Cardiac muscle cell (in vitro differentiated cells and primary cell): Measurements from ENCODE around the gene ARMC9. TPM values are rescaled to one million over a fixed set of nuclear protein-coding genes. Genes with fewer than 3 reads are reported as not detected.
"Not testable (repeated sequence)": the region's sequence is repeated elsewhere in the genome, so short reads cannot be mapped to it uniquely, and the experiment has no call there.

Experiments
- DNase-seq, 2 donors: peaks; one replicate each; pipeline versions ENCODE4 v3.0.0 to v3.0.0-alpha.2; 2010 to 2017; ENCODE audit warnings: low read depth in 1 of 2, low spot score in 1 of 2
- H3K27ac ChIP-seq: fragments of 200-600 bp; sonication (generic); 2 replicates; pipeline ENCODE4 v1.5.1; 2016
- H3K27me3 ChIP-seq: fragments of 200-600 bp; sonication (generic); 2 replicates; pipeline ENCODE4 v1.6.0; 2016; ENCODE audit warnings: control low read depth
- H3K36me3 ChIP-seq: fragments of 200-600 bp; sonication (generic); 2 replicates; pipeline ENCODE4 v1.5.1; 2016; ENCODE audit warnings: control low read depth
- H3K4me1 ChIP-seq: fragments of 200-600 bp; sonication (generic); 2 replicates; pipeline ENCODE4 v1.8.1; 2017; ENCODE audit warnings: low read depth, mild to moderate bottlenecking, mixed run types
- H3K4me3 ChIP-seq: fragments of 200-600 bp; sonication (generic); 2 replicates; pipeline ENCODE4 v1.5.1; 2016; ENCODE audit warnings: mild to moderate bottlenecking
- H3K9me3 ChIP-seq: fragments of 200-600 bp; sonication (generic); 2 replicates; pipeline ENCODE4 v1.5.1; 2017; ENCODE audit warnings: low read depth, mild to moderate bottlenecking, control low read depth
- CTCF ChIP-seq: IDR thresholded peaks from 2 replicates; pipeline ENCODE4 v1.5.1; 2012; ENCODE audit warnings: low read depth, mild to moderate bottlenecking, low read length
- polyA plus RNA-seq: library from polyadenylated mRNA; unstranded; fragments of >200 nt; fragmentation: Nextera tagmentation; extraction: Ambion mirVana; gene quantifications from 2 replicates; pipeline ENCODE4 v1.2.1, GENCODE V29; 2016
- total RNA-seq: library from RNA; depleted of rRNA; stranded (reverse); fragments of >200 nt; gene quantifications from 2 replicates; pipeline ENCODE4 v1.2.3, GENCODE V29; 2016

The ARMC9 gene
- total and polyA plus RNA-seq, 2 experiments from 2014 or later: 27.4 to 30.0 TPM

GRCh38 chr2:231300020-231300721 is 101.7 kb downstream of the ARMC9 start:
- no peak for TF ChIP-seq CTCF
- Histone ChIP-seq H3K4me1 (peaks cover 15% of the 10 kb centered on the region), H3K27me3 (no peaks in the 10 kb centered on the region), H3K27ac (no peak overlapping the region), H3K36me3 (no peaks in the 10 kb centered on the region), H3K9me3 (no peaks in the 10 kb centered on the region), H3K4me3 (no peak overlapping the region)
- no peak for DNase-seq

- H3K27me3 ChIP-seq: no peaks in the 10 kb centered on the region
- H3K27ac ChIP-seq: no peak overlapping the region
- H3K4me3 ChIP-seq: no peak overlapping the region
- no peaks in the 10 kb centered on the region for H3K36me3 ChIP-seq
- no peak for DNase-seq
- peaks cover 15% of the 10 kb centered on the region for H3K4me1 ChIP-seq
- no peaks in the 10 kb centered on the region for H3K9me3 ChIP-seq
- no peak for TF ChIP-seq CTCF
These were observed 102.3 kb downstream of the ARMC9 start for GRCh38 chr2:231300722-231301076.

GRCh38 chr2:231304259-231304658 is 105.8 kb downstream of the ARMC9 start:
- not testable (repeated sequence) for H3K27ac ChIP-seq, H3K4me3 ChIP-seq, H3K9me3 ChIP-seq, H3K27me3 ChIP-seq, H3K36me3 ChIP-seq, H3K4me1 ChIP-seq, DNase-seq

- no peaks in the 10 kb centered on the region for H3K9me3 ChIP-seq
- H3K4me1 ChIP-seq: no peaks in the 10 kb centered on the region
- H3K4me3 ChIP-seq: no peak overlapping the region
- no peak for TF ChIP-seq CTCF
- no peak for DNase-seq
- H3K27ac ChIP-seq: no peak overlapping the region
- H3K27me3 ChIP-seq: no peaks in the 10 kb centered on the region
- H3K36me3 ChIP-seq: no peaks in the 10 kb centered on the region
These were observed 106.8 kb downstream of the ARMC9 start for GRCh38 chr2:231305221-231305620.

GRCh38 chr2:231306791-231307393 is 108.5 kb downstream of the ARMC9 start:
- Histone ChIP-seq H3K27me3 (no peaks in the 10 kb centered on the region), H3K27ac (no peak overlapping the region), H3K4me1 (no peaks in the 10 kb centered on the region), H3K9me3 (no peaks in the 10 kb centered on the region), H3K4me3 (no peak overlapping the region), H3K36me3 (no peaks in the 10 kb centered on the region)
- DNase-seq: no peak
- no peak for TF ChIP-seq CTCF

GRCh38 chr2:231308219-231308618 is 109.8 kb downstream of the ARMC9 start:
- no peaks in the 10 kb centered on the region for H3K9me3 ChIP-seq
- TF ChIP-seq CTCF: no peak
- H3K4me3 ChIP-seq: no peak overlapping the region
- no peaks in the 10 kb centered on the region for H3K4me1 ChIP-seq
- no peaks in the 10 kb centered on the region for H3K27me3 ChIP-seq
- H3K27ac ChIP-seq: no peak overlapping the region
- DNase-seq: no peak
- no peaks in the 10 kb centered on the region for H3K36me3 ChIP-seq
